ENCODE results near the gene SND1. TPM values are rescaled to one million over a fixed set of nuclear protein-coding genes. Genes with fewer than 3 reads are reported as not detected.

The SND1 gene
- total RNA-seq, 1 donor from 2014 or later, result 88.5 TPM

DNA sequence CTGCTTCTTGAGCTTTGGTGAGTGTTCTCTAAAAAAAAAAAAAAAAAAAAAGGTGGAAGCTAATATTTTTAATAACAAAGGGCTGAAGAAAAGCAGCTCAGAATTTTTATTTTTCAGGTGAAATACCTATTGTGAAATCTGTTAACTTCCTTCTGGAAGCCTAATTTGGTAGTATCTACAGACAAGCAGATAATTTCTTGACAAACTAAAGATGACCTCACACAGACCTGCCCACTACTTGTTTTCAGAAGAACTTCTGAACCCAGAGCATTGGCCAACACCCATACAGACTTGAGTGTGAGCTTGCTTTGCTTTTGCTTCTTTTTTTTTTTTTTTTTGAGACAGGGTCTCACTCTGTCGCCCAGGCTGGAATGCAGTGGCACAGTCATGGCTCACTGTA is 348.1 kb downstream of the SND1 start:
- DNase-seq, result no peak

DNA sequence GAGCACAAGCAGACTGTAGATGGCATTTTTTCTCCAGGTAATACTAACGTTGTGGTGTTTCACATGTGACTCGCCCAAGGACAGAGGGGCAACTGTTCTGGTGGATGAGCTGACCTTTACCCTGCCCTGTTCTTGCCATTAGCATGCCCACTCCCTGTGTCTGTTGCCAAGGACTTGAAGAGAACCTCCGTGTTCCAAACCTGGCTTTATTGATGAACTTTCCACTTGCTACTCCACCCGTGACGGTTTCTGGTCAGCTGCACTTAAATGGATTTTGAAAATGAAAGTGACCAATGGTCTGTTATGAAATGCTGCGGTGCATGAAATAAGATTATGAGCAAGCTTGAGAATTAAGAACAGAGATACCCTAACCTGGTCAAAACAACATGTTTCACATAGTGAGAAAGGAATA is 348.9 kb downstream of the SND1 start:
- no peak for DNase-seq

DNA sequence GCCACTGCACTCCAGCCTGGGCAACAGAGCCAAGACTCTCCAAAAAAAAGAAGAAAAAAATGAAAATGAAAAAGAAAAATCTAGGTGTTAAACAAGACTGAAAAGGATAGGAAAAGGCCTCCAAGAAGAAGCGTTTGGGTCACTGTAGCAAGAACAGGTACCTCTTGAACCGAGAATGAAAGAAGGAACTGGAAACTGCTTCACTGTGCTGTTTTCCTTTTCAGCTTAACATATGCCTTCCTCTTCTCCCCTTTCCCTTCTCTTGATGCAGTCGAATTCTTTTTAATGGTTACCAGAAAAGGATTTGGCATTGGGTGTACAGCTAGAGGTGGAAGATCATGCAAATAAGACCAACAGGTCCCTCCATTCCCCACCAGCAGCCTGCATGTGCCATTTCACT is 351.2 kb downstream of the SND1 start:
- no peak for DNase-seq

DNA sequence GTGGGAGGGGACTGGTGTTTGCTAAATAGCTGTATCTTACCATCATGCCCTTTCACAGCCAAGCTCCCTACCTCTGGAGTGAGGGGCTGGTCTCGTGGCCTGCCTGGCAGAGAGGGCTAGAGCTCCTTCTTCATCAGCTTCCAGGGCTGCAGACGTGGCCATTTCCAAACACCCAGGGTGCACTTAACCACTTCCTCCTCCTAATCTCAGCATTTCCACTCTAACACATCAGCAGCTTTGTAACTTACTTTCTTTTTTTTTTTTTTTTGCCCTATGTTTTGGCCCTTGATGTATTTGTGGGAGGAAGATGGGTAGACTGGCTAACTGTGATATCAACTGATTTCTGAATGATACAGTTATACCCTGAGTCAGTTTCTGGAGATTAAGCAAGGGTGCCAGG is 351.8 kb downstream of the SND1 start:
- no peak for DNase-seq

DNA sequence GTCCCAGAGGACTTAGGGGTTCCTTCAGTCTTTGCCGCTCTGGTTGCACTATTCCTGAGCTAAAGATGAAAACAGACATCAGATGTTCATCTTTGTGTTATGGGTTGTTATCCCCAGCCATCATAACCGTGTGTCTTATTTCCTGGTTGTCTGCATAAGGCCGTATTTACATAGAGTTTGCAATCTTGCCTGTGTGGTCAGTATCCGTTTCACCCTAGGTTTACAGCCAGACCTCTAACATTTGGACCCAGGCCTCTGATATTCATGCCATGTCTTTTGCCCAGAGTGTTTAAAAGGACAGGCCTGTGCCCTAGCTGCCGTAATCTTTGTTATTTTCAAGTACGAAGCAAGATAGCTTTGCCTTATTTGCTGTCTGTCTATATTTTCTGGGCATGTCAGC is 352.6 kb downstream of the SND1 start:
- no peak for DNase-seq

DNA sequence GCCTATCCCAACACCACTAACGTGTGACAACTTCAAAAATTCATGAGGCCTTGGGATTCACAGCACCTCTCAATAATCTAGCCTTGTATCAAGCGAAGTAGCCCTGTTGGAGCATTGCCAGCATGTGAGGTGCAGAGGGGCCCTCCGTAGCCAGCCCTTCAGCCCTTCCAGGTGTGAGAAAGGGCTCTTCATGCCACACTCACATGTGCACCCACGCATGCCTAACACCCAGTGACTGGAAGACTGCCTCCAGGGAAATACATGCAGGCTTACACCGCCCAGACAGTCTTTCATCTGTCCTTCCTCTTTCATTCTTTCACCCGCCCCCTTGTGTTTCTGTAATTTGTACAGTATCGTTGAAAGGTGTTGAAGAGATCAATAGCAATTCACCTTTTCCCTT is 353.1 kb downstream of the SND1 start:
- DNase-seq, result no peak

DNA sequence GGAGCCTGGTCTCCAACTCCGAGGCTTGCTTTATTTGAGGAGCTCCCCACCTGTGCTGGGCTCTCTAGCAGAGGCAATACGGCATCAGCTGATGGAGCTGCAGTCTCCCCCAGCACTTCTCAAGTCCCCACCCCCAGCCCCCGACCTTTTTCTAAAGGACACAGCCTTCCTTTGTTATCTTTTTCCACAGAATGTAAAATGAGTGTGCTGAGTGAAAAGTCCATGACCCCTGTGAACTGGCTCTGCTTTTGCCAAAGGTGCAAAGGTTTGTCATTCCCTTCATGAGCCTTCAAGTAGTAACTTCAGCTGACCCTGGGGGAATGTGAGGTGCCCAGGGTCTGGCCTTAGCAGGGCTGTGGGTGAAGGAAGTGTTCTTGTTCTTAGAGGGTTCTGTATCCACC is 353.8 kb downstream of the SND1 start:
- DNase-seq, result no peak

DNA sequence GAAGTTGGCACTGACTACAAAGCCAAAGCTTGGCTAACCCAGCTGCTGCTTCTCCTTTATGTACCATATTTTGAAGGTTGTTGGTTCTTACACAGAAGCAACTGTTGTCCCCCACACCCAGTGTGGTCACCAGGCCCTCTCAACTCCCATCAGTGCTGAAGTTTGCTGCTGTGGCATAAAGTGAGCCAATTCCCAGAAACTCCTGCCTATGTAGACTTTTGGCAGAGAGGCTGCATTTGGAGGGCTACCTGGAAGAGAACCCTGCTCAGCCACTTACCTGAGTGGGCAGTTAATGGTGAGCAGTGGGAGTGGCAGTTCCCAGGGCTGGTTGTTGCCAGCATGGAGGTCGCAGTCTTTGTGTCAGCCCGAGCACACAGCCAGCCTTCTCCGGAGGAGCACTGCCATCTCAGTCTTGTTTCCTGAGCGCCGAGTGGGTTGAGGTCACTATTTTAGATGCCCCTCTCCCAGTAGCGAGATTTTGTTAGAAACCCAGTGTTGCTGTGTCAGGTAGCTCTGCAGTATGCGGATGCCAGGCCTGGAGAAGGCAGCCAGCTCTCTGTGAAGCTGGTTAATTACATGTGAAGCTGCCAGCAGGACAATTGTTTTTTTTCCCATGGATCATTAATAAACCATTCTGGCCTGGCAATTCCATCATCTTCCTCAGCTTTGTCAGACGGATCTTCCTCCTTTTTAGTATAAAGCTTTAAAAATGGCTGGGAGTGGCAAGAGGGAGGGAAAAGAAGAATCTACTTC is 354.7 kb downstream of the SND1 start:
- DNase-seq, result no peak

DNA sequence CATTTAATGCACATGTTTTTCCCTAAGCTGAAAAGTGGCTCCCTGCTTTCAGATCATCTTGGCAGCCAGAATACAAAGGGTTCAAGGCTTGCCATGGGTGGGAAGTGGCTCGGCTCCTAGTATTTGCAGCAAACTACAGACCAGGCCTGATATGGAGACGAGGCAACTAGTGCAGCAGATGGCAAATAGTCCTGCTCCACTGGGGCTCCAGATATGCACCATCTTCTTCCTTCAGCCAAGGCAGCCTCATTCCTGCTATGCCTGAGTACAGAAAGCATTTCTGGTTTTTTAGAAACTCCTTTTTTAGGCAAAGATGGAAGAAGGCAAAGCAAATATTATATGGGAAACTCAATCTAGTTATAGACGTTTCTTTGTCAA is 355.3 kb downstream of the SND1 start:
- DNase-seq, result no peak

DNA sequence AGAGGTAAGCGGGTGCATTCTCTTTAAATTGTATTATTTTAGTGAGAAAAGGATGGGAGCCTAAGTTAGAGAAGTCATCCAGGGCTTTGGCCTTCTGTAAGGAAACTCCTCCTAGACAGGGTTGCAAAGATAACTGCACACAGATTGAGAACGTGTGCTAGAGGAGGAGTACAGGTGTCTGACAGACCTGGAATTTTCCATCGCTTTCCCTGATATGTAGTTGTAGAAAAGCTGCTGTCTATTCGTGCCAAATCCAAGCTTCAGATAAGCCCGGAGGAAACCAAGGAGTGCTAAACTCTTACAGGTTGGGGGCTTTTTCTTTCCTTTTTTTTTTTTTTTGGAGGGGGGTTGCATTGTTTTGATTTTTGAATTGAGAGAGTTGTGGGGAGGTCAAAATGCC is 356.1 kb downstream of the SND1 start:
- no peak for DNase-seq

DNA sequence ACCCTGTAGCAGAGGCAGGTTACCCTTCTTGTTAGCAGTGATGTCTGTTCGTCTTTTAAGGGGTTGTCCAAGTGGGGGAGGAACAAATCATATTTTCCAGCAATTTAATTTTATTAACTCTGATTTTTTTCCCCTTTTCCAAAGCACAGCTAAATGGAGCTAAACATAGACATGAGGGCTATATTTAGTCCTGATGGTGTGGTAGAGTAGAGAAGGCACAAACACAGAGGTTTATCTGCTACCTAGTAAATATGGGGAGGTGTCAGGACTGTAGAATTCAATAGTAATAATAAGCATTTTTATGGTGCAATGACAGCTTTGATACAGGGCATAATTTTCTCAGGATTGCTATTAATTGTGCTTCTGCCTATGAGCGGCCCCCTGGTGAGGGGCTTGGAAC is 356.8 kb downstream of the SND1 start:
- DNase-seq, result no peak

DNA sequence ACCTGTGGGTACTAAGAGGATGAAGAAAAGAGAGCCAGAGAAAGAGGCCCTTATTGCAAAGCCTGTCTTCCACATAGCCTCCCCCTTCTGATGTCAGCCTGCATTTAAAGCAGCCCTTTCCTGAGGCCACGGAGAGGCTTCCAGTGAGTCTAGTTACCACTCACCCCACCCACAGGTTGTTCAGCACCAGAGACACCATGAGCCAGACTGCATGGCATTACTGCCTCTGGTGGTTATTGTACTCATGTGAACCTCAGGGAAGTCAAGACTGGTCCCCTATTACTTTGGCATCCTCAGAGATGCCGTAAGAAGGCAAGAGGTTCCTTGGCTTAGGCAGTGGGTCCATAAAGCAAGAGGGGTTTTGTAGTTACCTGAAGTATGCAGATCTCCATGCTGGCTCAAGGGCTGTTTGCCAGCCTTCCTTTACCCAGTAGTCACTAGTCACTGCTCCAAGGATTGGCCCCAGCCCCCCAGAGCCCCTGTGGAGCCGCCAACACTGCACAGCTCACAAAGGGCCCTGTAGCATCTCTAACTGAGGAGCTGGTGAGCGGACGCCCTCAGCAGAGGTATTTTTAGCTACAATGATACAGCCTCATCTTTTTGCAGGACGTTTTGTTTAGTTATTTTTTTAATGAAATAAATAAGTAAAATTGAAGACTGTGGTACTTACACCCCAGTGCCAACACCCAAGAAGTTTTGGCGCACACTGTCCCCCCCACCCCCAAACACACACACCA is 358.6 kb downstream of the SND1 start:
- no peak for DNase-seq

DNA sequence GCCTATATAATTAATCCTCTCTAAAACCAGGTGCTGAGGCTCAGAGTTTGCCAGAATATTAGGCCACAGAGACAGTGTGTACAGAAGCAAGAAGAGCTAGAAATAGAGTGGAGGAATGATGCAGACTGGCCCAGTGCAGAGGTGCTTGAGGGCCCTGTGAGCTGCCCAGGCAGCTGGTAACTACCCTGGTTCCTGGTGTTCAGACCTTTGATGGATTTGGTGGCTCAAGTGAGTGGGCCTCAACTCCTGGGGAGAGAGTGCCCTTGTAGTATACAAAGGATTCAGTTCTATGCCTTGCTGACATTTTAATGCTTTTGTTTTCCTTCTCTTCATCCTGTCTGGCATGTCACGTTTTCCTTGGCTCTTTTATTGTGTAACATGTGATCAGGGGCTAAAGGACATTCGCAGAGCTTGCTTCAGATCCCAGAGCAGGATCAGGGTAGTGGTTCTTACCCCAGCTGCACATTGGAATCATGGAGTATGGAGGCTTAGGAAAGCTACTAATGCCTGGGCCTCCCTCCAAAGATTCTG is 359.2 kb downstream of the SND1 start:
- DNase-seq, result no peak

DNA sequence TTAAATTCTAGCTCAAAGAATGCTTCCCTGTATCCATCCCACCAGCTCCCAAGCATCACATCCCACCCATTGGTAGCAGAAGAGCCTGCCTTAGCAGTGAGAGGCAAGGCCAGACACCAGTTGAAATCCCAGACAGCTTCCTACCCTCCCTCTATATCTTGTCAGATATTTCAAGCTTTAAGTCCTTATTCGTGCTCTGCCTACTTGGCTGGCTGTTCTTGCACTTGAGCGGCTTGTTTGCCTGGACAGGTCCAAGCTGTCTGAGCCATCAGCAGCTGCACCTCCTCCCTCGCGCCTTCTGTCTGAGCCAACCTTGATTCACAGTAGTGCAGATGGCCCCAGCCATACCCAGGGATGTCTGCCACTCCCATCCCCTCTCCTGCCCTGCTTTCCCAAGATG is 362.8 kb downstream of the SND1 start:
- no peak for DNase-seq

DNA sequence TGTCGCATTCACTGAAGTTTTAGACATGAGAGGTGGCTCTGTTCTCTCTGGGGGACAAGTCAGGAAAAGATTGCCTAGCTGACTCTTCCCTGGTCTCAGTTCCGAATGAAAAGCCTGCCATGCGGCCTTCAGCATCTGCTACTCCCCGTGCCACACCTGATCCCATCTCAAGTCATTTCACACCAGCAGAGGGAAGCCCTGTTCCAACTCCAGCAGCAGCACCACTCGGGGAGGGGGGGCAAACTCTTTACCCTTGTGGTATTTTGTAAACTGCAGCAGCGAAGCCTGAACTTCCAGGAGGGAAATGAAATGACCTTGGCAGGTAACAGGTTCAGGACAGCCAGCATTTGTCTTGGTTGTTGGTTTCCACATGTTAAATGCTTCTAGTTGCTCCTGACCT is 365.5 kb downstream of the SND1 start:
- DNase-seq, result no peak

DNA sequence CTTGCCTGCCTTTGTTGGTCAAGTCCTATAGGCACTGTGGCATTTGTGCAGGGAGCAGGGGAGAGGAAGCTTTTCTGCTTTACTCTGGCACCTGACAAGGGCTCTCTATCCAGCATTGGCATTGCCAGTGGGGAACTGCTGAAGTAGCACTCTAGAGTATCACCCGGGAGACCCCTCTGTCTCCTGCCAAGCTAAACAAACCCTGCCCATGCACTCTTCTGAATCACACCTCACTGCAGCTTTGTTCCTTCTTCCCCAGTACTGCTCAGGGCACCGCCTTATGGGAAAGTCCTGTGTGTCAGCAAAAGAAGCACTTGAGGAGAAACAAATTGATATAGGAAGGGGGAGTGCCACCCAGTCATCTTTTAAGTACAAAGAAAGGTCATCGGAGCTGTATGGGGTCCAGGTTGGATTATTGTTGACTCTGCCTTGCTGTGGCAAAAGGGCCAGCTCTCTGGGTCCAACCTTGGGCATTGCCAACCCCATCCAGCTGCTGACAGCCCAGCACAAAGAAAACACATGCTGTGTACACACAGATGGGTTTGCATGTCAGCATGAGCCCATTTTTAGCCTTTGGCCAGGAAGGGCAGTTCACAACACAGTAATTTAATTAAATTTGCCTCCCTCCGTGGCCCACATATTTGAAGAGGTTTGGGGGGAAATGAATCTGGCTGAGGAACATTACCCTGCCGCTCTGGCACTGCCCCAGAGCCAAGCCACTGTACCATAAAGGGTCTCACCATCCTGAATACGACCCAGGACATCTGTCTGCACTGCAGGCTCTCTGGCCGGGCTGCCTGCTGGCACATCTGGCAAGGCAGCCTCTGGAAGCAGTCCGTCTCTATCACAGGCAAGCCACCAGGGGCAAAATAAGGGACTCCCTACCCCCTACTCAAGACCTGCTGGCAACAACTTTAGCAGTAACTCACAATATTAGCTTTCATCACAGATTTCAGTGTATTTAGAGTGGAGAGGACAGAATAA is 366.2 kb downstream of the SND1 start:
- no peak for DNase-seq

DNA sequence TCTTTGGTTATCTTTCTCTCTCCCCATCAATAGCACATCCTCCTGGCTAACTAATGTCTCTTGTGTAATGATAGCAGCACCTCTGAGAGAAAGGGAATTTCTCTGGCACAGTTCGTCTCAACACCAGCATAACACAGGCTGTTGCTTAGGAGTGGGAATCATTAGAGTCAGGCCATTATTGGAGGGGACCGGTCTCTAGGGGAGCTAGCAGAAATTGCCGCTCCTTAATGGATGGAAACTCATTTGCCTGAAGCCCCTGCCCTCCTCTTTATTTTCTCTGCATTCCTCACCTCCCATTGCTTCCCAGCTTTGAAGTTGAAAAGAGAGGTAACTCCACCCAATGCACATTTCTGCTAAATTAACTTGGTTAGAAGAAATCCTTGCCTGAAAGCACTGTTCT is 367.3 kb downstream of the SND1 start:
- DNase-seq, result no peak

DNA sequence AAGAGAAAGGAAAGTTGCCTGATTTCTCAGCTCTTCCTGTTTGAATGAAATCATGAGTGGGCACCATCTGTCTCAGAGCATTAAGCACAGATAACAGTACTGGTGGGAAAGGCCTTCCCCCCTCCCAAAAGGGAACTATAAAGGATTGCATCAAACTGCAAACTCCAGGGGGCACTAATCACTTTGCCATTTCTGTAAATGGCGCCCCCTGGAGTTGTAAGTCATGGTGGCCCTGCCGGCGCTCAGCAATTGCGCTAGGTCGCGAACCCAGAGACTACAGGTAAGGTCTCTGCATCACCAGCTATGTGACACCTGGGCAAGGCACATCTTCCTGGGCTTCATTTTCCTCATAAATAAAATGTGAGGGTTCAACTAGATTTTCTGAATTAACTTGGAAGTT is 368.2 kb downstream of the SND1 start:
- DNase-seq, result no peak

DNA sequence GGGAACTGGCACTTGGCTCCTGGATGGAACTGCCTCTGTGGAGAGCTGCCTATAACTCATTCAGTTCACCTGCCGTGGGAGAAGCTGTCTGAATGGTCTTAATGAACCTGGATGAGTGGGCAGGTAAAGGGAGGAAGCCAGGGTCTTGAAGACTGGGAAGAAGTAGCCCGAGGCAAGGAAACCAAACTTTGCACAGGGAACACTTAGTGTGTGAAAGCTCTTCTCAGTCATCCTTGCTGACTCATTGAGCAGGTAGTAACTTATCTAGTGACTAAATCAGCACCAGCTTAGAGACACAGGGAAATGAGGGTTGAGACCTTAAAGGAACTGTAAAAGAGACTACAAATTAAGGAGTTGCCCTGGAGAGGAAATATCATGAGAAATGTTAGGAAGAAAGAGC is 369.4 kb downstream of the SND1 start:
- no peak for DNase-seq

DNA sequence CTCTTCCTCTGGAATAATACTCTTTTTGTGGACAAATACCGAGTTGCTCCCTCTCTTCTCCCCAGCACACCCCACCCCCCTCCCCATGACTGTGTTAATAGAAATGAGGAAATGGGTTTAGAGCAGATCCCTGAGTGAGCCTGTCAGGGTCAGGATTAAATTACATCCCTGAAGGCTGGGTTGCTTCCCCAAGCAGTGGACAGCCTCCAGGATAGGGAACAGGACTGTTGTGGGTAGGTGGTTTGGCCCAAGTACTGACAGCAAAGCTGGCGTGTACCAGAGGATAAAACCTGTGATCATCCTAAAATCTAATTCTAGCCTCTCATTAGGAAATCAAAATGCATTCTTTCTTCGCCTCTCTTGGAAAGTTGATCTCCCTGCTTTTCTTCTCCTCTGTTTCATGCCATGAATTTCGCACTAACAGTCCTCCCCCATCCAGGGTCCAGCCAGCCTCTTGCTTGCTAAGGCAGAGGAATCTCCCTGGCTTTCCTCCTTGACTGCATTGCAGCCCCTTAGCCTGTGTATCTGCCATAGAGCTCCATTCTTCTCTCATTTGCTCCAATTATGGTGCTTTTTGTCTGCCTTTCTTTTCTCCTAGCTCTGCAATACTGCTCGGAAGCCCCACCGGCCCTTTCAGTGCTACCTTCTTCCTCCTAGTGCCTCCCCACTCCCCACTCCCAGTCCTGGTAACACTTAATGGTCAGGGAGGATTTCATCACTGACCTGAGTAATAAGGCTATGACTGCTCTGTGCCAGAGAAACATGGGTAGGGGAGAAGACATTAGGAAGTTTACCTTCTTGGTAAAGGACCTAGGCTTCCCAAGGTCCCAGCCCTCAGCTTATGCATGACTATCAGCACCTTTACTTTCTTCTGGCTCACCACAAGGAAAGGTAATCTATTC is 370.9 kb downstream of the SND1 start:
- DNase-seq, result no peak

DNA sequence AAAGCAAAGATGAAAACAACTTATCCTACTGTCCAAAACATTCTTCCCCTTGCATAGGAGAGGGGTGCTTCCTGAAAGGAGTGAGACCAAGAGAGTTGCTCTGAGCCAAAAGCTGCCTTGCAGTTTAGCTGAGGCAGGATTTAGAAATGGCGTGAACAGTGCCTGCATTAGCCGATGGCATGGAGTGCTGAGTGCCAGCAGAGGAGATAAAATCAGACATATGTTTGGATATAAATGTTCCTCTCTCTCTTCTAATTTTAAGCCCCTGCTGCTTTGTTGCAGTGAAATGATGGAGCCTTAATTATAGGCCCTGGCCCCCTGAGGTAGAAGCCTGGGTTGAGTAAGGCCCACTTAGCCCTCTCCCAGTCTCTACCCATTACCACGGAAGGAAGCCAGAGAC is 372.2 kb downstream of the SND1 start:
- no peak for DNase-seq

DNA sequence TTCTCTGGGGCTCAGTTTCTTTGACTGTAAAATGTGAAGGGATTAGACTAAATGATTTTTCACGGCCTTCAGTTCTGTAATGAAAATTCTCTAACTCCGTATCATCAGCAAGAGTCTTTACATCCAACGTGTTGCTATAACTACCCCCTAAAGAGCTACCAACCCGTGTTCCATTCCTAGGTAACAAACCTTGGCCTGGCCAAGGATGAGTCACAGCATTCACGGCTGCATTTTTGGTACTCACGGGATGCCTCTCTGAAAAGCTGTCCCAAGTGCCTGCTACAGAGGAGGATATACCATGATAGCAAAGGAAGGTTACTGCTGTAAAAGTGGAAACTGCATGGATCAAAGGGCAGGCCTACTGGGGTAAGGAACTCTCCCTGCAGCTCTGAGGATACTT is 373.4 kb downstream of the SND1 start:
- no peak for DNase-seq
